COLO829 (cell line): Measurements from ENCODE around the gene ASCL5.

Experiments
- DNase-seq: peaks from one replicate; pipeline ENCODE4 v3.0.0; 2012; ENCODE audit warnings: low spot score

The ASCL5 gene

DNA sequence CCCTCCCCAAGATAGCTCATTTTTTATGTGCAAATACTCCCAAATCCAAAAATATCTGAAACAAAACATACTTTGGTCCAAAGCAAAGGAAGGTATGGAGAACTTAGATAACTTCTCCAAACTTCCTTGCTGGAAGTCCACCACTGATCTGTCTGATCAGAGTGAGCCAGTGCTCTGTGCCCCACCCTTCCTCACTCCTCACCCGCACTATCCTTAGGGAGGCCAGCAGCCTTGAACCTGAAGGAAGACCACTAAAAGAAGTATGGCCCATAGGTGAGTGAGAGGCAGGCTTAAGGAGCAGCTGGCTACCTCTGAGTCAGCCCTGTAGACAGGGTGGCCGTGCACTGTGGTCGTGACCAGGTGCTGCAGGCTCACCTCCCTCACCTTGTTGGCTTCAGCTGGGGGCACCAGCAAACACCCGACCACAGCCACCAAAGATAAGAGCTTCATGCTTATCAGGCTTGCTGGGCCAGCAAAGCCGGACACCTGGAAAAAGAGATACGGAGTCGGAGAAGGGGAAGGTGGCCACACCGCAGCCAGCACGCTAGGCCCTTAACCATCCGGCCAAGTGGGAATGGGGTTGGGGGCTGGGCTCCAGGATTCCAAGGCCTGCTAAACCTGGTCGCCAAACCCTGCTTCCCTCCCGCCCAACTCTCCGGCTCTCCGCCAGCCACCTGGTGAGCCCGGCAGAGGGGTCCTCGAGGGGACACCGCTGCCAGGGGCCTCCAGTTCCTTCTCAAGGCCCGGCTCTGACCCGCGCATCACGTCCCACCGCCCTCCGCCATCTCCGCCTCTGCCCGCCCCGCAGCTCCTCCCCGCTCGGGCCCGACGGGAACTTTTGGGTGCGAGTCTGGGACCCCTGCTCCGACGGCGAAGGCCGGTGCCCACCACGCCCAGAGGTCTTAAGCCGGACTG, 26.7 kb upstream of the ASCL5 start:
- DNase-seq: no peak

DNA sequence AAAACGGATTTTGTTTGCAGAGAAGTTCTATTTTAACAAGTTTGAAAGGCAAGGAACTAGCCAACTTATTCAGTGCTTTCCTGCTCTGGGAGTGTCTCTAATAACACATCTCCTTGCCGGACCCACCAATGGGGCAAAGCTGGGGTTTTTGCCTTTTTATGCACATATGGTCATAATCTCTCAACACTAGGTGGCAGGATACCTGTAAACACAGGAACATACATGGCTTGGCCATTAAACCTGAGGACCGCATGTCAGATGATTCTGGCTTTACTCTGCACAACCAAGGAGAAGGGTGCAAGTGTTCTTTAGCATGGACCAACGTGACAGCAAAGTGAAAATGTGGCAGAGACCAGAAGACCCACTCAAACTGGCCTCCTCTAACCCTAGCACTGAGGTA, 22.4 kb upstream of the ASCL5 start:
- DNase-seq: peak; percentile 73

DNA sequence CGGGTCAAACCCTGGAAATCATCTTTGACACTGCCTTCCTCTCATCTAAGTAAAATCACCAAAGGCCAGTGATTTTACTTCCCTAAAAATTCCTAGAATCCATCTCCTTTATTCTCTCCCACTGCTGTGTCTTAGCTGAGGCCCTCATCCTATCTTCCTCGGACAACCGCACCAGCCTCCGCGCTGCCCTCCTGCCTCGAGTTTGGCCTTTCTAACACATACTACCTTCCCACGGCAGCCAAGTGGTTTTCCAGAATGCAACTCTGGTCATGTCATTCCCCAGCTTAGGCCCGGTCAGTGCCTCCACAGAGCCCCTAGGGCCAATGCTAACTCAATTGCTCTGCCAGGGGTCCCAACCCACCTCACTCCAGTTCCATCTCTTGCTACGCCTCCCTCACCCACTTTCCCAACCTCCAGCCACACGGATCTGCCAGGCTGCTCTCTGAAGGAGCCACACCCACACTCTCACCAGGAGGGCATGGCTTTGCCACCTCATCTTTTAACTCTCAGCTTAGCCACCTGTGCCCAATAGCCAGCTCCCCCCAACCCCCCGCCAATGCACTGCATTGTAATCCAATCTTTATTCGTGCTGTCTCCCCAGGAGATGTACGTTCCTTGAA, 20.5 kb upstream of the ASCL5 start:
- DNase-seq: no peak

DNA sequence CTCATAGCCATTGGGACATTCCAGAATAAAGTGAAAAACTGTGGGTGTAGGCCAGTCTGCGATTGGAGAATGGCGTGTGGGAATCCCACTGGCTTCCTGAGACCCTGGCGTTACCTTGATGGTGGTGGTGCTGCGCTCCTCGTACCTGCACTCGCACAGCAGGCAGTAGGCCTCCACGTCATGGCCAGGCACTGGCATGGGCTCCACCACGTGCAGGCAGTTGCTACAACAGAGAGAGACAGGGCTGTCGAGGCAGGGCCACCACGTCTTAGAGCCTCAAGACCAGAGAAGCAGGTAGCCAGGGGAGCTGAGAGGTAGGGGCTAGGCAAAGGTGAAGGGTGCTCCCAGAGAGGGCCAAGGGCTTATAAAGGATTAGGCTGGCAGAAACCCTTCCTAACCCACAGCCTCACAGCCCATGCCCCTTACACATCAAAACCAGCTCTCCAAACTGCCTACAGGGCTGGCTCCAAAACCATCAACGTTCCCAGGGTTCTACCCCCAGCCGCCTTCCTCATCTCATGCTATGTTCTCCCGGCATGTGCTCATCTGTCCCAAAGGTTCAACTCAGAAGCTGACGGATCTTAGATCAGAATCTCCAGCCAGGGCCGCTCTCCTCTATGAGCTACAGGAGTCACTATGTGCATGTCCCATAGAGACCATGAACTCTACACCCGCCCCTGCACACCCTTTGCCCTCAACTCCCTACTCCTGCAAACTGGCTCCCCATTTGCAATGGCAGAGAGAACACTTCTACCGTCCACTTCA, 19.8 kb upstream of the ASCL5 start:
- DNase-seq: no peak

DNA sequence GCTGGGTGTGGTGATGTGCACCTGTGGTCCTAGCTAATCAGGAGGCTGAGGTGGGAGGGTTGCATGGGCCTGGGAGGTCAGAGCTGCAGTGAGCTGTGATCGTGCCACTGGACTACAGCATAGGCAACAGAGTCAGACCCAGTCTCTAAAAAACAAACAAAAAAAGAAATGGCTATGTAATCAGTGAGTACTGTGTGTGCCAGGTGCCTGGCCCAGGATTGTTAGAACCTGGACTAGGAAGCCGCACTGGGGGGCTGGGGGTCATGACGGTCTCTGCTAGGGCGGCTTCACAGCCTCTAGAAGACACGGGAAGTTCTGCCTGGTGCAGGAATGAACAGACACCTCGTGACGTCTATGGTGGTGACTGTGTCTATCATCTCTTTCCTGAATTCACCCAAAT, 18.8 kb upstream of the ASCL5 start:
- DNase-seq: no peak

DNA sequence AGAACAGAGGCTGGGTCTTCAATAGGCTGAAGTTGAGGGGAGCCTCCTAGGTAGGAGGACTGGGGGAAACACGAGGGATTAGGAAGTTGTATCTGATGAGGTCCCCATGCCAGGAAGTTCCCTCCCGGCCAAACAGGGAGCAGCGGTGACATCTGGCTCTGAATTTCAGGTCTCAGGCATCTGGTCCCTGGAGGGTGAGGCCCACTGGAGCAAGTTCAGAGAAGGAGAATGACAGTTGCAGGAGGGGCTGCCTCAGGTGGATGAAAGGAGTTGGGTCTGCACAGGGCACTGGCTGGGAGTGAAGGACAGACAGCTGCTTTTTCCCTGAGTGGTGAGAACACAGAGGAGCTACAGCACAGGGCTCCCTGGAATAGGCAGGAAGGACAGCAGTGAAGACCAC, 18.1 kb upstream of the ASCL5 start:
- DNase-seq: no peak

DNA sequence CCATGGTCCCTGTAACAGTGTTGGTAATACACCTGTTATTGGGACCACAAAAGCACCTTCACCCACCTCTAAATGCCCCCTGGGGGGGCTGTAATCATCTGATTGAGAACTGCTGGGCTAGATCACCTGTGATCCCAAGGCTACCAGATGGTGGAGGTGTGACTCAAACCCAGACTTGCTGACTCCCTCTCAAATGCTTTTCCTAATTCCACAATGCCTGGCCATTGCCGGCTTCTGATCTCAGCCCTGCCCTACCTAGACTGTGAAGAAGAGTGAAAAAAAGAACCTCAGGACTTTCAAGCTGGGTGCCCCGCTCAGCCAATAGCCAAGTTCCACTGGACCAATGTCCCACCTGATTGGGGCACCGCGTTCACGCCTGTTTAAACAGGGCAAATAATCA, 17.7 kb upstream of the ASCL5 start:
- no peak for DNase-seq

DNA sequence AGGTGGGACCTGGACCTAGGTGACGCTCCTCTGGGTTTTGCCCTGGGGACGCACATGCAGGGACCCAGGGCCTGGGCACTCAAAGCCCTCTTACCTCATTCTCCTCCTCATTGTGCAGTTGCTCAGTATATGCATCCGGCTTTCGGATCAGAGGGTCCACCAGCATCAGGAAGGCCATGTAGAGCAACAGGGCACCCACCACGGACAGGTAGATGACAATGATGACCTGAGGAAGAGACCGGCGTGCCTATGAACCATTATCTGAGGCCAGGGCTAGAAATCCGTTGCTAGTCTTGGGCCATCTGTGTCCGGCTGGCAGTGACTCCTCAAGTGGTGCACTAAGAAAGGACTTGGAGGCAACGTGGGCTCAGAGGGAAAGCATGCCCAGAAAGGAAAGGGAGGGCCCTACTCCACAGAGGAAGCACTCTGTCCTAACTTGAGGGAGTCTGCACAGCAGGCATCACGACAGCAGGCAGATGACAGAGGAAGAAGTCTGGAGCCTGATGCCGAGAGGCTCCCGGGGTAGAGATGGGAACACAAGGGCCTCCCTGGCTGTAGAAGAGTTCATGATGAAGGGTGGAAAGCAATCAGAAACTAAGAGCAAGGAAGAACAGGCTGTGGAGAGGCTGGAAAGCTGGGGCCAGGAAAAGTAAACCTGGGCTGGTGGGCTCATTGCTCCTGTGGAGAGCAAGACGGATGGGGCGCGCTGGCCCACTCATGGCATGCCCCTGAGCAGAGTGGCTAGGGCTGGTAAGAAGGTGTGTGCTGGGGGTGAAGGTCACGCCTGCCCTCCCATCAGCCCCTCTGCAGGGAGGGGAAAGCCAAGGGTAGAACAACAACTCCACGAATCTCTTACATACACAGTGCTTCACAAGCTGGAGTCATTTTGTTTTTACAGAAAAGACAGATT, 17.0 kb upstream of the ASCL5 start:
- DNase-seq: no peak

DNA sequence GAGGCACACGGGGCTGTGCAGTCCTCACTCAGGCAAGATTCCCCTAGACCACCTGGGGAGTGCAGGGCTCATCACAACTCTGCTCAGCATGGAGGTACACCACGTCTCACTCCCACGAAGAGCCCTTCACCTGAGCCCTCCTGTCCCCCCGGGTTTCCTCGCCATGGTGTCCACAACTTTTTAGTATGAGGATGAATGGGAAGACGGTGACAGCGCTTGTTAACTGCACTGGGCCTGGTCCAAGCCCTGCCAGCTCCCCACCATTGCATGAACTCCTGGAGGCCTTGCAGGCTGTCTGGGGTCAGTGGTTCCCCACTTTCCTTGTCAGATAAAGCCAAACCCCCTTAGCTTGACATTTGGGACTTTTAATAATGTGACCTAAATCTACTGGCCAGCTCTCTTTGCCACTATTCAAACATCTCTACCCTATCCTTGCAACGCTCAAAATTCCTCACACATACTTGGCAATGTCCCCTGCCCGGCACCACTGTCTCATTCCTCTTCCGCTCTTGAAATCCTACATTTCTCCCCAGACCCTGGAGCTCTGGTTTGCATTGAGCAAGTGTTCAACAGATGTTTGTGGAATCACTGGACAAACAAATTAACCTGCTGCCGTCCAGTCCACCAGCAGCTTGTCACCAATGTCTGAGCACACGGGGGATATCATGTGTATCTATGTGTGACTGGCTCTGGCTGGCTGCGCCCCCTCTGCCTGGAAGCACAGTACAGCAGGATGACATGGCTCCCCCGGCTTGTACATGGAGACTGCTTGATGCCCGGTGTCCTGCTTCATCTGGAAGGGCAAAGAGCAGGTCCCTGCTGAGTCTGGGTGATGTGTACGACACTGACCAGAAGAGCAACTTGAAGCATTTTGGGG, 16.1 kb upstream of the ASCL5 start:
- no peak for DNase-seq

DNA sequence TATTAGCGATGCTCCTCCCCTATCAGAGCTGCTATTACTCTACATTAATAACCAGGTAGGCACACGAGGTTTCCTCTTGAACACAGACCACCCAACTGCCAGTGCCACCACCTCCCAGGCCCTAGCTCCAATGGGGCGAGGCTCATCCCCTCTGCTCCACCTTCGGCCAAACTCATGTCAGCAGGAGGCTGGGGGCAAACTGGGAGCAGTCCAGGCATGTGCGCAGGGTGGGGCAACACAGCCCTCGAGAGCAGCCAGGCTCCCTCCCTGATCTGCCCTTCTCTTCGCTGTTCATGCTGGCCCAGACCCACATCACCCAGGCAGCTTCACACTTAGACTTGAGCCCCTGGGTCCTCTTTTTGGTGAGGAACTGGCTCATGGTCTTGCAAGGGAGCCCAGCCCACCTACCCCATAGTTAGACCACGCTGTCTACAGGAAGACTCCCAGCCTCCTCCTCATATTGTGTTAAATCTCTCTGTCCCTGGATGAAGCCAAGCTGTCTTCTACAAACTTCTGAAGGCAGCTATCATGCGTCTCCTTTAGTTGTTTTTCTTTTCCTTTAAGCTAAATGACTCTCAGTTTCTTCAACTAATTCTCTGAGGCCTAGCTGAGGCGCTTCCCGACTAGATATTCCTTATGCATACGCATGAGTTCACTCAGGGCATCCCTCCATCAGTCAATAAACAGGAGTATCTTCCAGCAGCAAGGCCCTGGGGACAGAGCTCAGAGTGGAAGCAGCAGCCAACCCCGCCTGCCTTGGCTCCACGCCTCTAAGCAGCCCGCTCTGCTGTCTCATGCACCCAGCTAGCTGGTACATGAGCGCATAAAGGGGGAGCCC, 15.2 kb upstream of the ASCL5 start:
- DNase-seq: no peak

DNA sequence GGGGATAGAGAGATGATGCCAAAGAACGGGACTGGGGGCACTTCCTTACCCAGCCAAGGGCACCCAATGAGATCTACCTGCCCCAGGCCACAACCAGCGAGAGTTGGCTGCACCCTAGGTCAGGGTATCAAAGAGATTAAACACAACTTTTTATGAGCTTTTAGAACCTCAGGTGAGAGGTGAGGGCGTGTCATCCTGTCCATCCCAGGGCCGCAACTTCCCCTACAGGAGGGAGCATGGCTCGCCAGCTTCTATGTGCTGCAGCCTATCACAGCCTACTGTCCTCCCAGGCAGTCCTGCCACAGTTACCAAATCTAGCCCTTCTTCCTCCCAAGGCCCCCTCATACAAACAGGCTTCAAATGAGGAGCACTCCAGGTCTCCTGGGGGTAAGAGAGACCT, 14.4 kb upstream of the ASCL5 start:
- DNase-seq: no peak

DNA sequence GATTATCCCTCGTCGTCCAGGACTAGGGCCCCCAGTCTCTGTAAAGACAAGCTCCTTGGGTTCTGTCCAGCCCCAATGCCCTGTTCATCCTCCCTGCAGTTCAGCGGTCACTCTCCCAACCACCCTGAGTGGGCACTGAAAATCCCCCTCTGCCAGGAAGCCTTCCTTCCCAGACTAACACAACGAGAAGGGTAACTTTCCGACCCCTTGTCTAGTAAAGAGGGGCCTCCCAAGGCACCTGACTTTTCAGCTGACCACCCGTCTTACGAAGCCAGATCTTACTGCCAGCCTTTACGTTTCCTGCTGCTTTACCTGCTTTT, 13.9 kb upstream of the ASCL5 start:
- DNase-seq: no peak

DNA sequence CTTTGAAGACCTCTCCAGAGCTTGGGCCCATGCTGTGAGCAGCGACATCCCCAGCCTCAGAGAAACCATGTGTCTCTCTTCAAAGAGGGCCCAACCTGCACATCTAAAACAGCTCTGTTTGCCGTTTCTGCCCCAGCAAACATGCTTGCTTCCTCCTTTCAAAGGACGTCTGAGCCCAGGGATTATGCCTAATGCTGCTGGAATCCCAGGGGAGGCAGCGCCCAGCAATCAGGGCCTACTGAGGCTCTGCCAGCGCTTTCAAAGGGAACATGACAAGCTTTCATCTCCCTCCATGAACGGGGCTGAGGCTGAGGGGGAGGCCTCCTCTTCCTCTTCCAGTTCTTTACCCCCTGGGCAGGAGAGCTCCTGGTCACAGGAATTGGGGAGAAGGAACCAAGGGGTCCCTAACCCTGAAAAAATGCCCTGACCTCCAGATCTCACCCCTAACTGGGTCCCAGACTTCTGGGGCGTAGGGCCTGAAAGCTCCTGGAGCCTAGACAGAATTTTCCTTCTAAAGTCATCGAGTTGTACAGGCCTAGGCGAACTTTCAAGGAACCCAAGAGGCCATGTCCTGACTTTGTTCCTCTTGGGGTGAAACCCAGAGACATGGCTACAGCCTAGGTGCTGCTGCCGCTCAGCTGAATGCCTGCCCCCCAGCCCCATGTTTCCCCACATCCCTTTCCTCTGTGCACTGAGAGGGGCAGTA, 13.4 kb upstream of the ASCL5 start:
- DNase-seq: no peak

DNA sequence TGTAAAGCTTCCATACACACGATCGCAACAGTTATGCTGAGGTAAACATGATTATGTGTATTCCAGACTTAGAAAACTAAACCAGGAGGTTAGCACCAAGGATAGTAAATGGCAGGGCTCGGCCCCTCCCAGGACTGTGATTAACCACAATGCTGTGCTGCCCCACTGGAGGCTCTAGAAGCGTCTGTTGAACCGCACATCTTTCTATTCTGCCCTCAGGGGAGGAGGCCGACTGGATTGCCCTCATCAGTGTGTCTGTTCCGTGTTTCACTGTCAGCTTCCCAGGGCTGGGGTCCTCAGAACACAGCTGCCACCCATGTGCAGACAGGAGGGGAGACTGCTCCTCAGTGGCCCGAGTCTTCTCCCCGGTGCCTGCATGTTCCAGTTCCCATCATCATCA, 12.8 kb upstream of the ASCL5 start:
- DNase-seq: no peak

DNA sequence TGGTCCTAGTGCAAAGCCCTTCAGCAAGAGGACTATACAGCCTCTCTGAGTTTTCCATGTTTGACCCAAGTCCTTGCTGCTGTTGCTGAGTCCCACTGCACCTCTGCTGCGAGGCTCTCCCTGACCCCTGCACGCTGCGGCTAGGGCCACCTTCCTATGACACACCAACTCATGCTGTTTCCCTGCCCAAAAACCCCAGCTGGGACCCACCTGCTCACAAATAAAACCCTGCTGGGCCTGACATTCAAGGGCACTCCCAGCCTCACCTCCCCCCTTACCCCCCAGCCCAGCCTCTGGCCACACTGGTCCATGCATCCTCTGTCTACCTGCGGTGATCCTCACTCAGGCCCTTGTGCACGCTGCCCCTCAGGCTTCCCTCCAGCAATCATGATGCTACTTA, 12.3 kb upstream of the ASCL5 start:
- DNase-seq: no peak

DNA sequence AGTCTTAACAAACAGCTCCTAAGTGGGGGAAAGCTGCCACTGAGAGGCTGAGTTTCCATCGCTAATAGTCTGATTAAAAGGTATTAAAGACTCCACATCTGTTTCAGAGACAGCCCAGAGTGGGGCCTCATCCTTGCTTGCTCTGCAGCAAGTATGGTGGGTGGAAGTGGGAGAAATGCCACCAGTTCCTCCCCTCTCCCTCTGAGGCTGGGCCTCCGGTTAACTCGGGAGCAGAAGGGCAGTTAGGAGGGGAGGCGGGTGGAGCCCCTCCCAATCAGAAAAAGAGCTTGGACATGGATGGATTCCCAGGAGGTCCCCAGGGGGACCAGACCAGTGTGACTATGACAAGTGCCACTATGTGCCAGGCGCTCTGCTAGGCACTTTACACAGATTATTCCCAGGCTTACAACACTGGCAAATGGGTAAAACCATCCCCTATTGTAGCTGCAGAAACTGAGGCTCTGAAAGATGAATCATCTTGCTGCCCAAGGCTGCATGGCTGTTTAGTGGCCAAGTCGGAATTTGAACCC, 11.4 kb upstream of the ASCL5 start:
- DNase-seq: no peak

DNA sequence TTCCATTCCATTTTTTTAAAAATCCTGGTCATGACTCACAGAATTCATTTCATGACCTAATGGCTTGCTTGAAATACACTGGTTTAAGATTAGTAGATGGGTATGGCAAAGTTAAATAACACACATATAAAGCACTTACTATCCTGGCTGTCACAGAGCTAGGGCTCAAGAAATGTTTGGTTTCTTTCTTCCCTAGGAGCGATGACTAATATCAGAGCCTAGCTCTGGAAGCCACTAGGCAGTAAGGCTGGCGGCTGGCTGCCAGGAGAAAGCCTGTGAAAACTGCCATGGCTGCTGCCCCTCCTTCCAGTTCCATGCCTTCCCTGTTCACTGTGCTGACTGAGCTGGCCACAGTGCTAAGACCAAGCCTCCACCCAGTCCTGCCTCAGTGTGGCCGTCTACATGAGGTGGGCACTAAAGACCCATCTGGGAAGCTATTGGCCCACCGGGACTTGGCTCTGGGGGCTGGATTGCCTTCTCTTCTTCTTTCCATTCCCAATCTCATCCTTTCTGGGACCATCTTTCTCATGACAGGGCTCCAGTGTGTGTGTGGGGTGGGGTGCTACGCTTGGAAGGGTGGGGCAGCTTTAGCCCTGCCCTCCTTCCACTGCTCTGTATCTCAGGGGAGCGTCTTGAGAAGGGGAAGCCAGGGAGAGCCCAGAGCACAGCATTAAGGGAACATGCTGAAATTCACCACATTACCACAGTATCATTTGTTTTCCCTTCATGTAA, 10.8 kb upstream of the ASCL5 start:
- peak; percentile 94 for DNase-seq

DNA sequence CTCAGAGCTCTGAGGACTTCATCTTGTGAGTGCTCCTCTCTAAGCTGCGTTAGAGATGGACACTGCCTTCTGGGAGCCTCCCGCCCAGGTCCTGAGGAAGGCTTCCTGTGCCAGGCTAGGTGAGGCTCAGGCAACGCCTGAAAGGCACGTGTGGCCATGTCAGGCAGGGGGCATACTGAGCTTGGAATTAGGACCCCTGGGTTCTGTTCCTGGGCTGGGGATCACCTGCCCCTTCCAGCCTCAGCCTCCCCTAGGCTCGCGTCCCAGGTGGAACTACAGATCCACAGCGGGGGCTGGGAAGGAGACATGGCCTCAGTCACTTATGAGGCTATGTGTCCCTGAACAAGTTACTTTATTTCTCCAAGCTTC, 10.0 kb upstream of the ASCL5 start:
- DNase-seq: no peak
